Measurements from ENCODE around the gene ETV6.
"Not testable (repeated sequence)": the region's sequence is repeated elsewhere in the genome, so short reads cannot be mapped to it uniquely, and the experiment has no call there.

ETV6 gene

DNA sequence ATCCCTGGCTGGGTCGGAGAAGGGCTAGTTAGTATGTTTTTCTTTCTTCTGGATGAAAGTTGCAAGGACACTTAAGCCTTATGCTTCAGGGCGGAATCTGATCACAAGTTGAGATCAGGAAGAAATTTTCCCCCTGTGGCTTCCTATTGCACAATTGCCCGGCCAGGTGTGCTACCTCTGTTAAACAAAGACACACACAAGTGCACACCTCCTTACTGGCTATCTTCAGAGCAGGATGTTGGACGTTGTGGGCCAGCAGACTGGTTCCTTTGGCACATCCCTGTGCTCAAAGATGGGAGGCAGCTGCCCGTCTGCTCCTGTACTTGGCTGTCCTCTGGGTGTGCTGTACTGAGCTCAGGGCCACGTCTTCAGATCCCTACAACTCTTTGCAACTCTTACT is 19.1 kb downstream of the ETV6 start:
- DNase-seq (ENCODE audit: low spot score), result no peak

DNA sequence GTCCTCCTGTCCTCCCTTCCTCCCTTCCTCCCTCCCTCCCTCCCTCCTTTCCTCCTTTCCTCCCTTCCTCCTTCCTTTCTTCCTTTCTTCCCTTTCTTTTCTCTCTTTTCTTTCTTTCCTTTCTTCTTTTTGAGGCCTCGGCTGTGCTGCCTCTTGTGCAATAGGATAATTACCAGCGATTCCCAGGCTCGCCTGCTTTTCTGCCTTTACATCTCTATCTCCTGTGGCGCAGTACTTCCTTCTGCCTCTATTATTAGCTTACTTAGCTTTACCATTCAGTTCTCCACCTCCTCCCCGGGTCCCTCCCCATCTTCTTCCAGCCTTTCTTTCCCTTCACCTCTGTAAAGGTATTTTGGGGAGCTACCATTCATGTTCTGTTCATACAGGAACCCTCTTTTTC is 19.9 kb downstream of the ETV6 start:
- DNase-seq (ENCODE audit: low spot score), result no peak

DNA sequence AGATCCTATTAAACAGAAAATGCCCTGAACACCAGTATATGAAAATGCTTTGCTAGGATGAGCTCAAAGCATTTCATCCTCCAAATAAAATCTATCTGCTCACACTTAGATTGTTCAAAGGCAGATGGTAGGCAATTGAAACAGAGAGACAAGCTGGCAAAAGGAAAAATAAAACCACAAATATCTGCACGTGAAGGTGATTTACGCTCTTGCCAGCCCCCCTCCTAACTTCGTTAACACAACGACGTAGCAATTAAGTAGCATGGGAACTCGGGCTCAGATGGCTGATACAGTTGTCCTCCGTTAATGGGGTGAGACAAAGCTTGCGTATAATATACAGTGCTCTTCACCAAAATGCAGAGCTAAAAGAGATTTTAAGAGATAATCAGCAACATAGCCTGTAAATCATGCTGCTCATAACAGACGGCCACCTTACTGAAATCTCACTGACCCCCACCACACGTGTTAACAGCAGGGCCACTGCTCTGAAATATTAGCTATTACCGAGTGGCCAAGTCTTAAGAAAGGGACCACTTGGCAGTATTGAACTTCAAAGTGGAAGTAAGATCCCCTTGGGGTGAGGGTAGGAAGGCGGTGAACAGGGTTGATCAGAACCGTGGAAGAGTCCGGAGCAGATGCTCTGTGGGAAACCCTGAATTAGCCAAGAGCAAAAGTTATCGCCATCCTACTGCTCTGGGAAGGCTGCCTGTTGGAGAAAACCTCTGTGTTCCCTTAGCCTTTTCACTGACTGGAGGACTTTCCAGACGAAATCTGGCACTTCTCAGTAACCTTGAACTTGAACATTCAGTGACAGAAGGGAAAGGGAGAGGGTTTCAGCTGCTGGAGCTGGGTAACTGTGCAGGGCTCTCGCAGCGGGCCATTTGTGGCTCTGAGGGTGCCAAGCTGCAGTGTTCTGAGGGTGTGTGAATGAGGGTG is 23.1 kb downstream of the ETV6 start:
- DNase-seq (ENCODE audit: low spot score), result no peak

DNA sequence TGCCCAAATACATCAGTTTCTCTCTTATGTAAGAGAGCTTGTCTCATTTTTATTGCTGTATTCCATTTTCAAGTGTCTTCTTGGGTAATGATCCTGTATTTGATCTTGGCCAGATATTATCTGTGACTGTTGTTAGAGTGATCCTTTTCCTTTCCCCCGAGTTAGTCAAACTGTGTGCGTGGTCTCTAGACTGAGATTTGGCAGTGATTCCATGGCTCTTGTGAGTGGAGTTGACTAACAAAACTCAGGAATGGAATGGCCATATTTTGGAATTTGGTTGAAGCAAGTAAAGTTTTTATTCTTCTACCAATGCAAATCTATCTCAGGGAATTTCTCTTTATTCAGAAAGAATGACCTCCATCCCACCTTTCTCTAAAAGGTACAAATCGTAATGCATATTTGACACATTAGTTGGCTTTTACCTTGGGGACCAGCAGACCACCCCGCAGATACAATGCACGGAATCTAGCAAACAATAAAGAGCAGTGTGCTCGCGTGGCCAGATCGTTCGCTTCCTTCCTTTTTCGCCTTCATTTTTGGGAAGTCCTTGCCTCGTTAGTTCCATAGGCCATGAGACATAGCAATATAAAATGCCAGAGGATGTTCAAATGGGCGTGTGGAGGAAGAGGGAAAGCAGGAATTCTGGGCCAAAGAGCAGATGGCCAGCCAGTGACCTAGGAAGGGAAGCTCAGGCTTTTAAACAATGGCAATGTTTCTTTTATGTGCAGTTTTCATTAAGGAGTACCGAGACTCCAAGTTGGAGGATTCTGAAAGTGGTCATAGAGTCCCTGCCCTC is 24.4 kb downstream of the ETV6 start:
- no peak for DNase-seq (ENCODE audit: low spot score)

DNA sequence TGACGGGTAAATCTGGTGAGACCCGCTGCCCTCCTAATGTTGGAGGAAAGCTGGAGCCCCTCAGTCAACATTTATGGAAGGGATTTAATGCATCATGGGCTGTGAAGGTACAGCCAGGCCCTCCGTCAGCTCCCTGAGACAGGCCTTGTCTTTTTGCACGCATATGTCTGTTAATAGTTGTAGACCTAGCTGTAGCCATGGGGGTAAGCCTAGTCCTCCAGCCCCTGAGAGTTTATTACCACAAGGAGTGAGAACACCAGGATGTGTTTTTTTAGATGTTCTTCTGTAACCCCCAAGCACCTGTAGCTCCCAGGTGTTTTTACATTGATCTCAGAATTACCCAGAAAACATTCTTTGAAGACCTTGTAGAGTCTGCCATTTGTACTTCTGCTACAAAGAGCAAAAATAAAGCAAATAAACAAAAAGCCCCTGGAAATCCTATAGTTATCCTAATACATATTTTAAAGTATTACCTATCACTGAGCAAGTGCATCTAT is 25.5 kb downstream of the ETV6 start:
- no peak for DNase-seq (ENCODE audit: low spot score)

DNA sequence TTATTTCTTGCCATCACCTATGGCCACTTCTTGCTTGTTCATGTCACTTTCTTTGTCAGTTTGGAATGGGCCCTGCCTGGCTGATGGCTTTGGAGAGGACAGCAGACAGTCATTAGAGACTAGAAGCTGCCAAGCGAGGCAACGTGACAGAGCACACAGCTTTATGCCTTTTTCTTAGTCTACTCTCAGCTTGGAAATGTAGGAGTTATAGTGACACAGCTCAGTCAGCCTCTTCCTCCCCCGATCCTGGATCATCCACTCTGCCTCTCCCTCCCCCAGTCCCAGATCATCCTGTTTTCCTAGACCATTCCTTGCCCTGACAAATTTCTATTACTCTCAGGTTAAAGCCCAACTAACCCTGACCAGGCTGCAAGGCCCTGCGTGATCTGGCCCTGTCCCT is 26.6 kb downstream of the ETV6 start:
- no peak for DNase-seq (ENCODE audit: low spot score)

DNA sequence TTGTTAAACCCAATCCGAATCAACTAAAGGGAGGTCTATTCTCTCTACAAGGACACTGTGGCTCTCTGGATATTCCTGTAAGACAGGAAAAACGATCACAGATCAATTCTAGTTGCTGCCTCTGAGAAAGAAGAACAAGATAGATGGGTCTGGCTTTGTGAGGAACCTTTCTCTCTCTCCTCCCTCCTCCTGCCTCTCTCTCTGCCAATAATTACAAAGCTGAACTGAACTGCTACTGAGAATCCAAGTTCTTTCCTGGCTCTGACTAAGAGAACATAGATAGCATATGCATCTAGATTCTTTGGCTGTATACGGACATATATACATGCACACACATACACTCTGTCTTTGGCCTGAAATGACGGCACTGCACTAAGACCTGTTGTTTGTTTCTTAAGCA is 27.6 kb downstream of the ETV6 start:
- no peak for DNase-seq (ENCODE audit: low spot score)

DNA sequence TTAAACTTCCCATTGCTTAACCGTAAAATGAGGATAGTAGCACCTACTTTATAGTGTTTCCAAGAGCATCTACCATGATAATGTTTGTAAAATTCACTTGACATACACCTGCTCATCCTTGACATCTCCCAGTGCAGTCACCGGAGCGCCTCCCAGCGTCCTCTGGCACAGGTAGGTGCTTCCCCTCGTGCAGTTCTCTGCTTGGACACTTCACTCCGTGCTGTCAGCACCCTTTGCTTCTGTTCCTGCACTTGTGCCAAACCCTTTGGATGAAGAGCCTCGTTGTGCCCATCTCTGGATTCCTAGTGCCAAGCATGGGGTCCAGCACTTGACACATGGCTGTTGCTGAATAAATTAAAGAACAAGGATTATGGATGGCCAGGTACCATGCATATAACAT is 28.3 kb downstream of the ETV6 start:
- DNase-seq (ENCODE audit: low spot score), result no peak

DNA sequence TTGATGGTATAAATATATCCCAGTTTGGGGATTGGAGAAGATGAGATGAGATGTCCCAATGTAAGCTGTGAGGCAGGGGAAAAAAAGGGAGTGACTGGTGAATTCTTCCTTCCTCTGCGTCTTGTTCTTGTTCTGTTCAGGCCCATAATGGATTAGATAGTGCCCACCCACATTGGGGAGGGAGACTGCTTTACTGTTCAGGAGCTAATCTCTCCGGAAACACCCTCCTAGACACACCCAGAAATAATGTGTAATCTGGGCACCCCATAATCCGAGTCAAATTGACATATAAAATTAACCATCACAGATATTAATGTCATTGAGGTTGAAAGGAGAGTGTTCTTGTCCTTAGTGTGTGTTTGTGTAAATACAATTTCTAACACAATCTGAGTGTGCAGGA is 29.3 kb downstream of the ETV6 start:
- DNase-seq (ENCODE audit: low spot score), result no peak

DNA sequence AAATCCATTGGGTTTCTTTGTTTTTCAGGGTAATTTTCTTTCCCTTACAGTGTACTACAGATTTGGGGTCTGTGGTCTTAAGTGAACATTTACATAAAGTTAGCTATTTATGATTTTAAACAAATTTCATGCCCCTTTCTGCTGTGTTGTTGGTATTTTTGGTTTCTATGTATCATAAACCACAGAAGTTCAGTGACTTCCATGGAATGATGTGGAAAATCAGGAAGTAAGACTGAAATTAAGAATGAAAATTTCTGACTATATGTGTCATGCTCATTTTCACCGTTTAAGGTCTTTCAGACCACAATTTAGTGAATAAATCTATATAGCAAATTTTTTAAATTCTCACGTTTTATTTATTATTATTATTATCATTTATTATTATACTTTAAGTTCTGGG is 31.7 kb downstream of the ETV6 start:
- no peak for DNase-seq (ENCODE audit: low spot score)

DNA sequence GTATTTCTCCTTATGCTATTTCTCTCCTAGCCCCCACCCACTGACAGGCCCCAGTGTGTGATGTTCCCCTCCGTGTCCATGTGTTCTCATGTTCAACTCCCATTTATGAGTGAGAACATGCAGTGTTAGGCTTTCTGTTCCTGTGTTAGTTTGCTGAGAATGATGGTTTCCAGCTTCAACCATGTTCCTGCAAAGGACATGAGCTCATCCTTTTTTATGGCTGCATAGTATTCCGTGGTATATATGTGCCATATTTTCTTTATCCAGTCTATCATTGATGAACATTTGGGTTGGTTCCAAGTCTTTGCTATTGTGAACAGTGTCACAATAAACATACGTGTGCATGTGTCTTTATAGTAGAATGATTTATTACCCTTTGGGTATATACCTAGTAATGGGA is 32.2 kb downstream of the ETV6 start:
- not testable (repeated sequence) for DNase-seq (ENCODE audit: low spot score)

DNA sequence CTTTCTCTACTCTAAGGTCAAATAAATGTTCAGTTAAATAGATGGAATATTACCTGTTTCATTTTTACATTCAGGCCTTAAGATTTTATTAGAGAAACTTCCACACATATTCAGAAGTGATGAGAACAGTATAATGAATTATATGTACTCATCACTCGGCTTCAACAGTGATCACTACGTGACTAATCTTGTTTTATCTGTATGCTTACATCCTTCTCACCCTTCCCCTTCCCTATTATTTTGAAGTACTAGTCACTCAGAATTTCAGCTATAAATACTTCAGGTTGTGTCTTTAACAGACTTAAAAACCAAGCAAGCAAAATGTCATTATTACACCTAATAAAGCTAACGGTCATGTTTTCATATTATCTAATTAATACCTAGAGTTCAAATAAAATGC is 34.9 kb downstream of the ETV6 start:
- peak; percentile 11 for DNase-seq (ENCODE audit: low spot score)

DNA sequence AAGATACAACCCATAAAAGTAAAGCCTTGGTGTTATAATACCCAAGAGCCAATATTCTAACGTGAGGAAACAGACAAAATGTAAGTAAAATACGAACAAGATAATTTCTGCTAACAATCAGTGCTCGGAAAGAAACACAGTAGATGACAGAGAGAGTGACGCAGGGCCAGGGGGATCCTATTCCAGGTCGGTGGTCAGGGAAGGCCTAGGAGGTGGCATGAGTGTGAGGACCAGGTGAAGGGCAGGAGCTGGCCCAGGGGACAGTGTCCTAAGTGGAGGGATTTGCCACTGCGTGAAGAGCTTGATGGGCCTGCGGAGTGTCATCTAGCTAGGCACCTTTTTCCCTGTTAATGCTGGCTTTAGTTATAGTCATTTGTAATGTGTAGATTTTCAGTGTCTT is 35.3 kb downstream of the ETV6 start:
- DNase-seq (ENCODE audit: low spot score), result no peak

DNA sequence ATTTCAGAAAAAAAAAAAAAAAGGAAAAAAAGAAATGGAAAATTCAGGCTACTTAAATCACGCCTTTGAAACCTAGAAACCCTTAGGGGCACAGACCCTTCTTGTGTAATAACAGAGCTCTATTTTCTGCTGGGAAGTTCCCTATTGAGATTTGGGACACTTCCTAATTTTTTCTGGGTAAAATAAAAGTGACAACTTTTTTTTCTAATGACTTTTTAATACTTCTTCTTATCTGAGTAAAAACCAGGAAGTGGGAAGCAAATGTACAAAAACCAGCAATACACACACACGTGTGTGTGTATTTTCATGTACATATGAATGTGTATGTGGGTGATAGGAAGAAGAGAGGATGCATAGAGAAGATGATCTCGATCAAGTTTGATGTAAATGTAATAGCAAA is 35.8 kb downstream of the ETV6 start:
- DNase-seq (ENCODE audit: low spot score), result no peak

DNA sequence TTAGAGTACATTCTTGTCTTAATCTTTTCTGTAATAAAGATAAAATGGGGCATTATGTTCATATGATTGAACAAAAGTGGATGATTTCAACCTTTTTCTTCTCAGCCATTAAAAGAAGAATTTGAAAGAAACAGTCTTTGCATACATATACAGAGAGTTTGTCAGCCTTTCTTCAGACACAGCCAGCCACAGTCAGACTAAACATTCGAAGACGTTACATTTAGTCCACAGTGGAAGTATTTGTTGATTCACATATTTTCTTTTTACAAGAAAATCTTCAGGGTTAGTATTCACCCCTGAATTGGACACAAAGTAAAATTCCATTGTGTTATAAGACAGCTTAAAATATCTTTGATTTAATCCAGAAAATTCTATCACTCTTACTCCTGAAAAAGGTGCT is 36.2 kb downstream of the ETV6 start:
- no peak for DNase-seq (ENCODE audit: low spot score)

DNA sequence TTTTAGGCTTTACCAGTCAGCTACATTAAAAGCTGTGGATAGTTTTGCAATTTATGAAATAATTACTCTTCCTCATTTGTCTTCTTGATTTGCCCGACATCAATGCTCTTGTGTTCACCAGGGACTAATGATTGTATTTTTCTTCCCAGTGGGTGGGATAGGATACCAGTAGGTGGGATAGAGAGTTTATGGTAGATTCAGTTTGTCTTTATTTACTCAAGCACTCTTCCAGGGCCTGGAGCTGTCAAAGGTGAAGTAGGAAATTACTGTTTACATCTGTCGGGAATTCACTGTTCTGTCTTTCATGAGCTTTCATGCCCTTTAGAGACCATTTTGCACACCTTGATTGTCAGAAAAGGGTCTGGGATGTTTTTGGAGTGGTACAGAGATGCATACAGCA is 36.6 kb downstream of the ETV6 start:
- no peak for DNase-seq (ENCODE audit: low spot score)

DNA sequence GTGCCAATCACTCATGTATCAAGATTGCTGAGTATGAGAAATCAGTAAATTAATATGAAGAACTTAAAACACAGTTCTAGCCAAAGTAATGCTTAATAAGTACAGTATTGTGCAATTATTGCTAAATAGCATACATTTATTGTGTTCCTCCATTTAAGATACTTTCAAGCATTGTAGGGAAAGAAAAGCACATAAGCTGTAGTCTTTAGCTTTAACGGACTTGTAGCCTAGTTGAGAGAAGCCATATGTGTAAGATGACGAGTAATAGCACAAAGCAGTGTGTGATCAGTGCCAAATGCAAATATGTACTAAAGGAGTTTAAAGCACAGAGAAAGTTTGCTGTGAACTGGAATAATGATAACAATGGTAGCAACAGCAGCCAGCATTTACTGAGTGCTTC is 38.1 kb downstream of the ETV6 start:
- no peak for DNase-seq (ENCODE audit: low spot score)

DNA sequence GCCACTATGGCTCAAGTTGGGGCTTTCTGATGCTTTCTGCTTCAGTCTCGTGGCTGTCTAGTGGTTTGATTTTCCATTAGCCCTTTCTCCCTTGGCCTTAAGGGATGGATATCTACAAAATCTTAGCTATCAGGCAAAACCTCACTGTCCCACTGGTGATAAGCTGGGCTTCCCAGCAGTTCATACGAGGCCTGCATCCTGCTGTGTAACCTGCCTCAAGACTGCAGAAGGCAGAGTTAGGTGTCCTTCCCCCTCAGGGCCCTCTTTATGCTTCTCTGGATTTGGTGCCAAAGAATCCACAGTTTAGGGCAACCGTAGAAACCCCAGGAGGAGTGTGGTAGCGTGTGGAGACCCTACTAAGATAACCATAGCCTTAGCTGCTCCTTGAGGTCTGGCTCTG is 38.9 kb downstream of the ETV6 start:
- no peak for DNase-seq (ENCODE audit: low spot score)

DNA sequence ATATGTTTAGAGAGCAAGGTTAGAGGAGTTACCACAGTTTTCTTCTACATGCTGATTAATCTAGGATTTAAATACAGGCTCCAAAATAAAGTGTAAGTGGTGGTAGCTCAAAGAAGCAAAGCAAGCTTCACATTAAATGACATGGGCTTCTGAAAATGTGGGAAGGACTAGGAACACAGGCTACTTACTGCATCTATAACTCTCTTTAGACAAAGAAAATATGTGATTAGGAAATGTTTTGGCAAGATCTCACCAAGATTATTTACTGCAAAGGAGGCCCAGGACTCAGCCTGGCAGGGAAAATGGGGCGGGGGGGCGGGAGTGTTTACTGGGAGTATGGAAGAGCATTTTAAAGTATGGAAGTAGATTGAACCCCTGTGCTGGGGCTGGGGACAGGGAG is 39.4 kb downstream of the ETV6 start:
- DNase-seq (ENCODE audit: low spot score), result peak; percentile 52

DNA sequence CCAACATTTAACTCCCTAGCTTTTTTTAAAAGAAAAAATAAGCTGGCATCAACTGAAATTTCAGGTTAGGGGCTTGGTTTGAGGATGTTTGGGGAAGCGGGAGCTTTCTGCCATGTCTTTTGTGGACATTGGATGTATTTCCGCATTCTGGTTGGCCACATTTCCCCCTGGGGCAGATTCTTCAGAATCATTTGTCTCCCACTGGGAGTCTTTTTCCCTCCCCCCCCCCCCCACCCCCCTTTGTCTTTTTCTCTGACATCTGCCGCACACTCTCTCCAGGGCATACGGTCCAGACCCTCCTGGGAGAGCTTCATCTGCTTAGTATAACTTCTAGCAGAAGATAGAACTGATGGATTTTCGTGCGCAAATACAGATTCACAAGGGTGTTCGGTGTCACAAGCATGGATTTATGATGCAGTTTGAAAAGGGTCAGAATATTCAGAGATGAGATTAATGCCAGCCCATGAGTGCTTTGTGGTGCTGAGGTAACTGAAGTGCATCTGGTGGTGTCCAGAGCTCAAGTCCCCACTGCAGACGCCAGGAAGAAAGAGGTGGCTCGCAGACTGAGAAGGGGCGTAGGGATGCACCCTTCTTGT is 40.2 kb downstream of the ETV6 start:
- DNase-seq (ENCODE audit: low spot score), result no peak

DNA sequence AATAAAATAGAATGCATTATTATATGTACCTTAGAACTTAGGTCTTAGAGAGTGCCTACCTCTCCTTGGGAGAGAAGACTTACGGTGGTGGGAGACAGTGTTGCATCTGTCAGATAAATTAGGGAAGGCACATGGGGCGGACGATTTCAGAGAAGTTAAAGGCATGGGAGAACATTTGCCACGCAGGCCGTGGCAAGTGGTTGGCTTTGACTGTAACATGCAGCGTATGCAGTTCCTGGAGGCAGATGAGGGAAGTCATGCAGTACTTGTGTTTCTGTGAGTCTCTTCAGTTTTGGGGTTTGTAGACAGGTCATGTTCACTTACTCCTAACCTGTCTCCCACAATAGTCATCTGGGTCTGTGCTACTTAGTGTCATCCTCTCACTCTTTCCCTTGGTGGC is 43.6 kb downstream of the ETV6 start:
- DNase-seq (ENCODE audit: low spot score), result no peak

DNA sequence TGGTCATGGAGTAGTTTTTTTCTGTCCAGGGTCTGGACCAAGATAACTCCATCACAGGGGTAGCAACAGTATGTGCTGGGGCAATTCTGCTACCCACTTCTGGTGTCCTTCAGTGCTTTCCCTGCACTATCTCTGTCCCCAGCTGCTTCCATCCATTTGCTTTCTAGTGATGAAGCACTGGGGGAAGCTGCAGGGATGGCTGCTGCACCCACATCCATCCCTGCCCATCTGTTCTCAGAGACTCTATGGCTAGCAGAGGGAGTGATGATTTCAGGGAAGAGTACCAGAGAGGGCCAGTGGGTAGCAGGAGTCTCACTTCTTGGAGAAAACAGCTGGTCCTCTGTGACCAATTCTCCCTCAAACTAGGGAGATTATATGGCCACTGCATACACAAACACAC is 44.1 kb downstream of the ETV6 start:
- DNase-seq (ENCODE audit: low spot score), result no peak

DNA sequence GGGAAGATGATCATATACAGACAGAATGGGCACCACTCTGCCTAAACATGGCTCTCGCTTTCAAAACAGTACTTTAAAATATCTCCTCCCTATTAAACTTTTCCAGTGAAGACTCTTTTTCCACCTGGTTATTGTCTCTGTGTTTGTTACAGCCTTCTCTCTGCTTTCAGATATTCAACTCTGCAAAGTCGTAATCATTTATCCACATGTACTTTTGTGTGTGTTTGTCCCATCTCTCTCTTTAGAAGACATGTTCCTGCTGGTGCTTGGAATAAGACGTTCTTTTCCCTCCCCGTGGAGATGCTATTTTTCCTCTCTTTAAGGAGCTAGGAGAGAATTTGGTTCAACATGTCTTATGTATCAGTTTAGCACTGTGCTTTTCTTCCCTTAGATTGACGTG is 45.1 kb downstream of the ETV6 start:
- no peak for DNase-seq (ENCODE audit: low spot score)

Data from GM03348 (cell line).